Measurements from ENCODE around the gene COL5A2.

Gene COL5A2

GRCh38 chr2:189047171-189047888 lies 132.2 kb downstream of the COL5A2 start:
- DNase-seq, result no peak

DNA sequence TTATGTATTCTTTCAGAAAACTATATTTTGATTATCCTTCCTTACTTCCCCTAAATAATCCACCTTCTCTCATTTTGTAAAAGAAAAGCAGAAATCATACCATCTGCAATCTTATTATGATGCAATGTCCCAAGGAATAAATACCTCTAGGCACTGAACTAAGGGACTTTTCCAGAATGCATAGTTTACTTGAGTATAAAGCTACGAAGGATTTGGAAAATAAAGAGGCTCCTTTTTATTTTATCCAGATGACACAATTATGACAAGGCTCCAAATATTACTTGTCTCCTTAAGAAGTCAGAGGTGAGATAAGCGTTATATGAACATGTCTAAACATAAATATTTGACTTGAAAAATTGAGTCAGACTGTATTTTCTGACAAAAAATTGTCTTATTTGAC lies 133.2 kb downstream of the COL5A2 start:
- no peak for DNase-seq

GRCh38 chr2:189045836-189046235 lies 133.7 kb downstream of the COL5A2 start:
- no peak for DNase-seq

DNA sequence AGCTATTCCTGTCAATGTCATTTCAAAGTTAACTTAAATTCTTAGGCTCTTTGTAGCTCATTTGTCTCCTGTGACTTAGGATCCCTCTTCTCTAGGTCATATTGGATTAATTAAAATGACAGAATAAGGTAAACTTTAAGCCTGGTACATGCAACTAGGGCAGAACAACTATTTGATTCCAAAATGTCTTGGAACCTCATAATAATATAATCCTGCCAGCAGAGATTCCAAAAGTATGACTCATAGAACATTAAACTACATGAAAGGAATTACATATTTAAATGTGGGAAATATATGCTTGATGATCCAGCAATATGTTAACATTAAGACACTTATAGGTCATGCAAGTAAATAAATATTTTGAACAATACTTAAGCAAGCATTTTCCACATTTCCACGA lies 142.0 kb downstream of the COL5A2 start:
- DNase-seq, result no peak

- DNase-seq, result no peak
These were observed 154.5 kb downstream of the COL5A2 start for GRCh38 chr2:189024901-189025618.

DNA sequence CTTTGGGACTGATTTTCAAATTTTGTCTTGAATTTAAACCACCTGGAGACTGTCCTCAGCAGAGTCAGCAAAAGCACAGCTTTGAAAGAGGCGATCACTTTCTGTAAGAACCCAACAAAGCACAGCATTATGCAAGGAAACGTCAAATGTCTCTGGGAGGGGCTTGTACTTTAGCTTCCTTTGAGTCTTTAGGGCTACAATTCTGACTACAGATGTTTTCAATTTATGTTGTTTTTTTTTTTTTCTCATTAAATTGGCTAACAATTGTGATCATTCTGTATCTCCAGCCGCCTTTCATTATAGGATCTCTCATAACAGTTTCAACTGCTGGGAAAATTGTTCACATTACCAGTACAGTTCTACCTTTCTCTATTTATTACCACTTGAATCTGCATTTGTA lies 157.1 kb downstream of the COL5A2 start:
- DNase-seq, result no peak

GRCh38 chr2:189022053-189022481 lies 157.5 kb downstream of the COL5A2 start:
- DNase-seq, result no peak

- no peak for DNase-seq
These were observed 159.4 kb downstream of the COL5A2 start for GRCh38 chr2:189020179-189020578.

DNA sequence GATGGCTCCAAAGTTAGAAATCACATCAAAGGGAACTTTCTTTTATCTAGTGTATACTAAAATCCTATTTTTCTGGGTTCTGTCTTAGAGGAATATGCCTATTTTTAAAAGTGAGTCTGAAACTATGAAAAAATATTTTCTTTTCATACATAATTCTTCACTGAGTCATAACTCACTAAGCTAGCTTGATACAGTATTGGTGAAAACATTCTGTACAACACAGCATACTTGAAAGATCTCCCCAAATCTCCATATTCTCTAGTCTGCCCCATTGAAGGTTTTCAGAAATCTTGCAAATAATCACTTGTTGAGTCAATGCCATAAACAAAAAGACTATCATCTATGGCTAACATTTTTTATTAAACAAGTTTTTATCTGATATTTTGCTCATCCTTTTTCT lies 160.9 kb downstream of the COL5A2 start:
- DNase-seq, result no peak

- no peak for DNase-seq
These were observed 163.2 kb downstream of the COL5A2 start for GRCh38 chr2:189016311-189016861.

DNA sequence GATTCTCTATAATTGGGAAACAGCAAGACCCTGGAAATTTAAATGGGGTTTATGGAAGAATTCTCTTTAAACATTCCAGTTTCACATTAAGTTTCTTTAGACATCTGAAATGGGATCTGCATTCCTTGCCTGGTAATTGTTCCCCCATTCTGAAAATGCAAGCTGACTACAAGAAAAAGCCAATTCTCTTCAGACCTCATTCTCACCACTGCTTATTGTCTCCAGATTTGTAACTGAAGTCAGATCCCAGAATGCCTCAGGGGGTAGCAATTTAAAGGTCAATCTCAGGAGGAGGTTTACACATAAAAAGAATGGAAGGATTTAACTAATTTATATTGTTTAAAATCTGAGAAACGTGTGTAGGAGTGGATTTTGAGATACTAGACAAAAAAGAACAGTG lies 164.2 kb downstream of the COL5A2 start:
- no peak for DNase-seq

- DNase-seq, result no peak
These were observed 165.0 kb downstream of the COL5A2 start for GRCh38 chr2:189014449-189015138.

DNA sequence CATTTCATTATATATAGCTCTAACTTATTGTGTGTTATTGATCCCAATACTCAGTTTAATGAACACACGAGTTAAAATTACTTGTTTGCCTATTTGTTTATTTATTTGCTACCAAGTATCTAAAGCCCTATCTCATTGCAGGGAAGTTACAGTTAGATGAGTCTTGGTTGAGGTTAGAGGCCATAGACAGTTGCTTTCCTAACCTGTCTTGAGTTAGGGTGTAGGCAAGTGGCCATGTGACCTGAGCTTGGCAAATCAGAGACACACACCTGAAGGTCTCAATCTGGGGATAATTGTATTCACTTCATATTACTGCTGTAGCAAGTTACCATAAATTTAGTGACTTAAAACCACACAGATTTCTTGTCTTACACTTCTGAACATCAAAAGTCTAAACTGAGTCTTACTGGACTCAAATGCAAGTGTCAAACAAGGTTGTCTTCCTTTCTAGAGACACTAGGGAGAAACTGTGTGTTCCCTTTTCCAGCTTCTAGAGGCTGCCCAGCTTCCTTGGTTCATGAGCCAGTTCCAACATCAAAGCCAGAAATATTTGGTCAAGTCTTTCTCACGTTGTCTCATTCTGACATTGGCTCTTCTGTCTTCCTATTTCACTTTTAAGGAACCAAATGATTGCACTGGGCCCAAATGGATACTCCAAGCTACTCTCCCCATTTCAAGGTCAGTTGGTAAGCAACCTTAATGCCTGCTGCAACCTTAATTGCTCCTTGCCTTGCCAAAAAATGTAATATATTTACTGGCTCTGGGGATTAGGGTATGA lies 165.7 kb downstream of the COL5A2 start:
- DNase-seq, result no peak

DNA sequence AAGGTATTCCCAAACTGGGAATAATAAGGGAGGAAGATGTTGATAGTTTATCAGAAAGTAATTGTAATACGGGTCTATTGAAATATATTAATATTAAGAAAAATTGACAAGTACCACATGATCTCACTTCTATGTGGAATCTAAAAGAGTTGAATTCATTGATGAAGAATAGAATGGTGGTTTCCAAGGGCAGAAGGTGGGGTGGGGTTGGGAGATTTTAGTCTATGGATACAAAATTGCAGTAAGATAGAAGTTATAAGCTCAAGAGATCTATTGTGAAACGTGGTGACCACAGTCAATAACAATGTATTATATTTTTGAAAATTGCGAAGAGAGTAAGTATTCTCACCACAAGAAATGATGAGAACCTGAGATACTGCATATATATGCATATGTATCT lies 166.5 kb downstream of the COL5A2 start:
- DNase-seq, result no peak

GRCh38 chr2:189012351-189012750 lies 167.2 kb downstream of the COL5A2 start:
- no peak for DNase-seq

DNA sequence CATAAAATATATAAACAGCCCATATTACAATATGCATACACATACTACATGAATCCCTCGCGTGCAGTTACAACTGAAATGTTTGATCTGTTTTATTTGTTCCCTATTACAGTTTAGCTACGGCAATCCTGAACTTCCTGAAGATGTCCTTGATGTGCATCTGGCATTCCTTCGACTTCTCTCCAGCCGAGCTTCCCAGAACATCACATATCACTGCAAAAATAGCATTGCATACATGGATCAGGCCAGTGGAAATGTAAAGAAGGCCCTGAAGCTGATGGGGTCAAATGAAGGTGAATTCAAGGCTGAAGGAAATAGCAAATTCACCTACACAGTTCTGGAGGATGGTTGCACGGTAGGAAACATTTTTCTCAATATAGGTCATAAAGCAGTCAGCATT lies 169.0 kb downstream of the COL5A2 start:
- DNase-seq, result no peak

- no peak for DNase-seq
These were observed 170.9 kb downstream of the COL5A2 start for GRCh38 chr2:189008555-189009262.

GRCh38 chr2:189002079-189002478 lies 177.5 kb downstream of the COL5A2 start:
- DNase-seq, result no peak

GRCh38 chr2:189000221-189000620 lies 179.3 kb downstream of the COL5A2 start:
- DNase-seq, result no peak

GRCh38 chr2:188997263-188997662 lies 182.3 kb downstream of the COL5A2 start:
- DNase-seq, result no peak

GRCh38 chr2:188993247-188993646 lies 186.3 kb downstream of the COL5A2 start:
- DNase-seq, result no peak

DNA sequence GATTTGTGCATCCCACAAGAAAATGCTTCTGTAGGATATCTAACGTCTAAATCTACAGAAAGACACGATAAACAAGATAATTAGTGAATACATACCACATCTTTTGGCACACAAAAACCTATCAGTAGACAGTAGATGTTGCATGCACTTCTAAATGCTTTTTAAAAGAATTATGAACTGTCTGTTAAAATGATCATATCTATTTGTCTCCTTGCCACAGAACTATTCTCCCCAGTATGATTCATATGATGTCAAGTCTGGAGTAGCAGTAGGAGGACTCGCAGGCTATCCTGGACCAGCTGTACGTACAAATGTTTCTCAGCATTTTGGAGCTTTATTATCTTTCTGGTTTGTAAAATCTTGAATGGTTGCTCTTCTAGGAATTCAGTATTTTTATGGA lies 192.7 kb downstream of the COL5A2 start:
- DNase-seq, result no peak

Data from hippocampal formation (tissue), 2 donors.